LoVo (cell line): Measurements from ENCODE around the gene TMEM255B.
A peak's percentile ranks its signal among the peaks of the same experiment; 100 is the strongest.

Experiments
- DNase-seq: peaks from one replicate; pipeline ENCODE4 v3.0.0-alpha.2; 2016; ENCODE audit warnings: low spot score

TMEM255B gene

GRCh38 chr13:113804017-113804702 is 45.1 kb downstream of the TMEM255B start:
- no peak for DNase-seq

DNA sequence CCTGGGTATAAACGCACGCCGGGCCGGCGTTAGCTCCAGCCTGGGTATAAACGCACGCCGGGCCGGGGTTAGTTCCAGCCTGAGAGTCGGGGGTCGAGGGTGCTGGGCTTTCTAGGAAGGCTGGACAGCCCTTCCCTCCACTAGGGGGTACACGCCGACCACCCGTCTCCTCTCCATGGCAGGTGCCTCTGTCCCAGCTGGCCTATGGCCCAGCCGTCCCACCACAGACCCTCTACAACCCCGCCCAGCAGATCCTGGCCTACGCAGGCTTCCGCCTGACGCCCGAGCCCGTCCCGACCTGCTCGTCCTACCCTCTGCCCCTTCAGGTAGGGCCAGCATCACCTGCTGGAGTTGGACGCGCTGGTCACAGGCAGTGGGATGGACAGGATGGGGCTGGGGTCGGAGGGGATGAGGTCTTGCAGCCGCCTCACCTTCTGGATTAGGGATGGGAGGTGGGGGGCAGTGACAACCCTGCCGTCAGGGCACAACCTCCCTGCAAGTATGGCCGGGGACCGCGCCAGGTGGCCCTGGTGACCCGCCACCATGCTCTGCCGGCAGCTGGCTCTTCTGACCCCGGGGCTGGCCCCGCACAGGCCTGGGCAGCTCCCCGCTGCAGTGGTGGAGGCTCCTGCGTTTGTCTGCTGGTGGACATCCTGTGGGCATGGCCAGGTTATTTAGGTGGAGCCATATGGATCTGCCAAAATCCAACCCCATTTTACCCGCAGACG is 45.8 kb downstream of the TMEM255B start:
- DNase-seq: no peak

- DNase-seq: no peak
Measured at GRCh38 chr13:113805431-113806103, 46.5 kb downstream of the TMEM255B start.

- DNase-seq: no peak
Measured at GRCh38 chr13:113806104-113806471, 47.1 kb downstream of the TMEM255B start.

DNA sequence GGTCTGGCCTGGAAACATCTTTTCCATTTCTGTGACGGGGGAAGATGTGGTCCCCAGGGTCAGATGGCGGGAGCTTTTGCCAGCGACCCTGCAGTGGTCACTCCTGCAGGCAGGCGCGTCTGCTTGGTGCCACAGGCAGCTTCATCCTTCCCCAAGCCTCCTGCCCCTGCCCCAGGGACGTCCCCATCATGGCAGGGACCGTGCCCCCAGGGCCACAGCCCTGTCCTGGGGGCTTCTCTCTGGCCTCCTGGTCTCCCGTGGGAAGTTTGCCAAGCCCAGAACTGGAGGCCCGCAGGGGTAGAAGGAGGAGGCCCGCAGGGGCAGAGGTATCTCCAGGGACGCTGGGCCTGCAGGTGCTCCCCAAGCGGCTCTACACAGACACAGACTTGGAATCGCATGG is 47.5 kb downstream of the TMEM255B start:
- DNase-seq: no peak

DNA sequence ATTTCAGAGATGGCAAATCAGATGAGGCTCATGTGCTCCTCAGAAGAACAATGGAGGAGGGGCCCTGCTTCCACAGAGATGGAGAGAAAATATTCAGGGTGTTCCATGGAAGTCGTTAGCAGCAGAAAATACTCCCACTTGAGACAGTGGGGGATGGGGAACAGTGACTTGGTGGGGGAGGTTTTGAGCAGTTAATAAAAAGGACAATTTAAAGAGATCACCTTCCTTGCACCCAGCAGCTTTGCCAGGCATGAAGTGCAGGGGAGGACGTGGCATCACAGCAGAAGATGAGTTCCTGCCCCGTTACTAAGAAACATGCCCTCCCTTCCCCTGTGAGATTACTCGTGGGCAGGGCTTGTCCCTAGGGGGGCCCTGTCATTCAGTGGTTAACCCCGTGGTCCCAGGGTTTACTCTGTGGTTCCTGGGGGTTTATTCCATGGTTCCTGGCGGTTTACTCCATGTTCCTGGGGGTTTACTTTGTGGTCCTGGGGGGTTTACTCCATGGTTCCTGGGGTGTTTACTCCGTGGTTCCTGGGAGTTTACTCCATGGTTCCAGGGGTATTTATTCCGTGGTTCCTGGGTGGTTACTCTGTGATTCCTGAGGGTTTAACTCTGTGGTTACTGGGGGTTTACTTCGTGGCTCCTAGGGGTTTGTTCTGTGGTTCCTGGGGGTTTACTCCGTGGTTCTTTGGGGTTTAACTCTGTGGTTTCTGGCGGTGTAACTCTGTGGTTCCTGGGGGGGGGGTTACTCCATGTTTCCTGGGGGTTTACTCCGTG is 49.2 kb downstream of the TMEM255B start:
- DNase-seq: no peak

DNA sequence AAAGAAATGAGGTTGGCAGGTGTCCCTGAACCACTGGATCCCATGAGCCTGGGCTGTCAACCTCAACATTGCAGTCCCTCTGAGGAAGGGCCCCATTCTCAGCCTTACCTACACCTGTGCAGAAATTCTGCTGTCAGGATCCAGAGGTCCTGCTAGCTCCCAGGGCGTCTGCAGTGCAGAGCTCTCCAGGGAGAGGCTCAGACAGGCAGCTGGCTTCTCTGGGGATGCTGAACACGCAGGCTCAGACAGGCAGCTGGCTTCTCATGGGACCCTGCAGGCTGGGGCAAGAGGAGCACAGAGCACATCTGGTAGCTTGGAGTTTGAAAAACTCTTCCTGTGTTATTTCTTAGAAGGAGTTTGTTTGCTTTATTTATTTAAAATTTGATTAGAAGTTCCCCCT is 50.9 kb downstream of the TMEM255B start:
- no peak for DNase-seq

DNA sequence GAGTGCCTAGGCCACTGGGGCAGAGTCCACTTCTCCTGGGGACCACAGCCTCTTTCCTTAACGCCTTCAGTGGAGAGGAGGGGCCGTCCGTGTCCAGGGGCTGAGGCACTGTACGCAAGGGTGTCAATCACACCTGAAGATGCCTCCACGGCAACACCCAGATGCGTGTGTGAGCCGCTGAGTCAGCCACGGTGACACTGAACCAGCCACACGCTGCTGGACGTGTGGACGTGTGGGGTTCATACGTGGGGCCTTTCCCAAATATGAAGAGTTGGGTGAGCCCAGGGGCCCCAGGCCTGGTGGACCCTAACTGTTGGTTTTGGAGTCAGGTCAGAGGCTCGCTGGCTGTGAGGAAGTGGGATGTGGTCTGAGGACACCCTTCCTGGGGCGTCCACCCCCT is 51.6 kb downstream of the TMEM255B start:
- no peak for DNase-seq

DNA sequence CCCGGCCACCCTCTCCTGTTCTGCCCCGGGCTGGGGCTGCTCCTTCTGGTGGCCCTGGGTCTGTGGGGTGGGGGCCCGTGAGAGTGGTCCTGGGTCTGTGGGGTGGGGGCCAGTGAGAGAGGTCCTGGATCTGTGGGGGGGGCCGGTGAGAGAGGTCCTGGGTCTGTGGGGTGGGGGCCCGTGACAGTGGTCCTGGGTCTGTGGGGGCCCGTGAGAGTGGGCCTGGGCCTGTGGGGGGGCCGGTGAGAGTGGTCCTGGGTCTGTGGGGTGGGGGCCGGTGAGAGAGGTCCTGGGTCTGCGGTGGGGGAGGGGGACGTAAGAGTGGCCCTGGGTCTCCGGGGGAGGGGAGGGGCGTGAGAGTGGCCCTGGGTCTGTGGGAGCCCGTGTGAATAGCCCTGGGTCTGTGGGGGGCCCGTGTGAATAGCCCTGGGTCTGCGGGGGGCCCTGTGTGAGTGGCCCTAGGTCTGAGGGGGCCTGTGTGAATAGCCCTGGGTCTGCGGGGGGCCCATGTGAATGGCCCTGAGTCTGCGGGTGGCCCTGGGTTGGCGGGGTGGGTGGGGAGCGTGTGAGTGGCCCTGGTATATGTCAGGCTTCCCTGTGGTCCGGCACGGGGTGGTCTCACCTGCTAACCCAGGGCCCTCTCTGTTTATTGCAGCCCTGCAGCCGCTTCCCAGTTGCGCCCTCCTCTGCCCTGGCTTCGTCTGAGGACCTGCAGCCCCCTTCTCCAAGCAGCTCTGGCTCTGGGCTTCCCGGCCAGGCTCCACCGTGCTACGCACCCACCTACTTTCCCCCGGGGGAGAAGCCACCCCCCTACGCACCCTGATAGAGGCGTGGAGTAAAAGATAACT is 52.3 kb downstream of the TMEM255B start:
- no peak for DNase-seq

DNA sequence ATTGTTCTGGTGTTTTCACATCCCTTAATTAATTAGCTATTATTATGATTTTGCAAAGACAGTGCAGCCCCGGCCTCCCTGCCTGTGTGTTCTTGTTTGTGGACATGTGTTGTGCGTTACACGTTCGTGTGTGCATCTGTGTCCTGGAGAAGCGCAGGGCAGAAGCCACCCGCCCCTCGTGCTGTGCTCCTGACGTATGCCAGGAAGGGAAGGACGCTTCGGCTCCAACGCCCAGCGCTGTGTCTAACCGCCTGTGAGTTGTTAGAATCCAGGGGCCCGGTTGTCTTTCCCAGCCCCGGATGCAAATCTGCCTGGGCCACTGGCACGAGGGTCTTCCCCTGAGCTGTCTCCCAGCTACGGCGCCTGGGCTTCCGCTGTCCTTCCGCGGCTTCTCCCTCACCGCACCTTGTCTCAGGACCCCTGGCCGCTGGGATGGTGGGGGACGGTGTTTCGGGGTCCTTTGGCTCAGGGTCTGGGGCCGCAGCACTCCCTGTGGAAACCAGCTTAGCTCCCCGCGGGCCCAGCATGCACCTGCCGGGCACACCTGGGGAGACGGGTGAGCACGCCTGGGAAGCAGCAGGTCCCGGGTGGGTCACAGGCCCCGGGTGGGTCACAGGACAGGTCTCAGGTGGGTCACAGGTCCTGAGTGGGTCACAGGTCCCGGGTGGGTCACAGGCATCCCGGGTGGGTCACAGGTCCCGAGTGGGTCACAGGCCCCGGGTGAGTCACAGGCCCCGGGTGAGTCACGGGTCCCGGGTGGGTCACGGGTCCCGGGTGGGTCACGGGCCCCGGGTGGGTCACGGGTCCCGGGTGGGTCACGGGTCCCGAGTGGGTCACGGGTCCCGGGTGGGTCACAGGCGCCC is 53.4 kb downstream of the TMEM255B start:
- DNase-seq: no peak

- no peak for DNase-seq
Measured at GRCh38 chr13:113813070-113813748, 54.2 kb downstream of the TMEM255B start.

DNA sequence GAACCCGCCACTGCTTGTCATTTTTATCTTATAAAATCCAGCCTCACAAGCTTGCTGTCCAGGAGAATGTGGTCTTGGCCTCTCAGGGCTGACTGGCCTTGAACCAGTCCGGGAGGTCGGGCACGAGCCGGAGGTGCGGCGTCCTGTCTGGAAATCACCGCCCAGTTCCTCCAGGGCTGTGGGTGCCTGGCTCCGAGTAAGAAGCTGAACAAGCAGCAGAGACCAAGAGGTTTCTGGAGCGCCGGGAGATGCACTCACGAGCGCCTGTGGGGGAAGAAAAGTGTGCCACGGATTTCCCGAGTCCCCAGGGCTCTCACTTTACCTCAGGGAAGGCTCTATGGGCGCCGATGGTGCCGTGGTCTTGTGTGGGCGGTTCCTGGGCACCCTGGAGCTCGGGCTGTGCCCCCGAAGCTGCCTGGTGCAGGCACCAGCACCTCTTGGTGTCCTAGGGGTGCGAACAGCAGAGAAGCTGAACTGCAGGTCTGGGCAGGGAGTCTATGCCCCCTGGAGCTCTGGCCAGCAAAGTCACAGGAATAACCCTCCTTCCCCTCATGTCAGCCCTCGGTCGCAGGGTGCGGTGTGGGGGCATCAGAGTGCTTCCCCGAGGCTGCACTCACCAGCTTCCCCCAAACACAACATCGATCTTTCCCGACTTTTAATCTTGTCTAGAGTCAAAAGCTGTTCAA is 54.9 kb downstream of the TMEM255B start:
- DNase-seq: no peak

GRCh38 chr13:113814435-113814821 is 55.4 kb downstream of the TMEM255B start:
- peak; percentile 27 for DNase-seq

- DNase-seq: peak; percentile 20
Measured at GRCh38 chr13:113815151-113816058, 56.4 kb downstream of the TMEM255B start.

DNA sequence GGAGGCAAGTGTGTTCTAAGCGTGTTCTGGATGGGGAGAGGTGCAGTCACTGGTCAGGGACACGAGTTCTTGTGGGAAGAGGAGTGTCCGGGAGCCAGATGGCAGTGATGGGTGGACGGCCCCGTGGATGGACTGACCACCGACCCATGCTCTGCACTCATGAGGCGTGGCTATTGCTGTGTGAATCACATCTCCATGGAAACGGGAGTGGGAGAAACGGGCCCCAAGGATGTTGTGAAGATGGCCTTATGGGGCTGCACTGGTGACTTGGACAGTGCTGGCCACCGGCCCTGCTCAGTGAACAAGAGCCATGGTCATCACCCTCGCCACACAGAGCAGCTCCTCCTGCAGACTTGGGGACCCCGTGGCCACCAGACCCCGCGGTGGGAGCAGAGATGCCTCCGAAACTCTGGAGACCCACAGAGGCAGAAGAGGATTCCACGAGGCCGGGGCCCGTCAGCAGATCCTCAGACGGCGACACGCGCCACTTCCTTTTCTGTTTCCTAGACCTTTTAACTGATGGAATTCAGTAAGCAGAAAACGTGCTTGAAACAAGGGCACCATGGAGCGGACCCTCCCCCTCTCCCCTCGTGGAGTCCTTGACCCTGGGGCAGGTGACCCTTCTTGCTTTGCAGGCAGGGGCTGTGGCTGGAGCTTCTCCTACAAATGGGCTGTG is 57.4 kb downstream of the TMEM255B start:
- no peak for DNase-seq

GRCh38 chr13:113816946-113817859 is 58.2 kb downstream of the TMEM255B start:
- peak; percentile 87 for DNase-seq
